Endothelial cell of umbilical vein (primary cell): Measurements from ENCODE around the gene PARVA. TPM values are rescaled to one million over a fixed set of nuclear protein-coding genes. Genes with fewer than 3 reads are reported as not detected.

Source experiments
- BruUV-seq: library from RNA; stranded (reverse); fragments of 400-500 nt; replicated peaks from 2 replicates; lab custom pipeline; 2021; lab: Mats Ljungman, UMichigan
- CTCF ChIA-PET: fragments of 300-600, 350-600 bp; sonication (Branson Sonifier 250); formaldehyde crosslinking; loops from one replicate; lab custom pipeline; 2021; ENCODE audit warnings: antibody characterized with exemption, inconsistent platforms; lab: Charles Lee
- POLR2A ChIA-PET: fragments of 300-600, 350-600 bp; sonication (Branson Sonifier 250); formaldehyde crosslinking; loops from one replicate; lab custom pipeline; 2021; ENCODE audit warnings: antibody characterized with exemption, inconsistent platforms; lab: Charles Lee
- DNase-seq: peaks from one replicate; pipeline ENCODE4 v3.0.0-alpha.2; 2011; ENCODE audit warnings: low read depth, low spot score
- FAIRE-seq: peaks from 2 replicates; lab custom pipeline; 2011; peaks lifted over from hg19 to GRCh38; lab: Jason Lieb, UNC
- H2AFZ ChIP-seq: 2 replicates; pipeline ENCODE4 v1.6.0; 2012; ENCODE audit warnings: low read depth, low read length, control low read depth, inconsistent platforms
- H3K27ac ChIP-seq: 2 replicates; pipeline ENCODE4 v1.5.1; 2011; ENCODE audit warnings: low read depth, mild to moderate bottlenecking, control low read depth, low read length, moderate library complexity; ENCODE audit not compliant: insufficient read depth
- H3K27me3 ChIP-seq, 2 experiments: 2 replicates each; pipeline versions ENCODE4 v1.6.0 to v1.6.1; 2011; ENCODE audit warnings: low read length in 2 of 2, mixed read lengths in 1 of 2; ENCODE audit not compliant: control insufficient read depth in 2 of 2, insufficient read depth in 2 of 2
- H3K36me3 ChIP-seq, 2 experiments: 2 replicates in 1 of 2; 3 replicates in 1 of 2; pipeline ENCODE4 v1.5.1; 2011; ENCODE audit warnings: low read length in 2 of 2, mild to moderate bottlenecking in 1 of 2, moderate library complexity in 1 of 2; ENCODE audit not compliant: control insufficient read depth in 2 of 2, insufficient read depth in 2 of 2; ENCODE audit errors: extremely low read depth in 1 of 2
- H3K4me1 ChIP-seq: 3 replicates; pipeline ENCODE4 v1.5.1; 2011; ENCODE audit warnings: mild to moderate bottlenecking, low read length; ENCODE audit not compliant: control insufficient read depth, insufficient read depth; ENCODE audit errors: extremely low read depth
- H3K4me2 ChIP-seq: 2 replicates; pipeline ENCODE4 v1.6.1; 2011; ENCODE audit warnings: low read length, control low read depth, mixed read lengths; ENCODE audit not compliant: insufficient read depth
- H3K4me3 ChIP-seq, 3 experiments: fragments of 200-600 bp in 1 of 3; sonication (generic), shearing (Covaris generic) in 1 of 3; replicated peaks in 1 of 3; 2 replicates each; pipeline ENCODE4 v1.5.1; 2011 to 2016; ENCODE audit warnings: control low read depth in 3 of 3, low read length in 3 of 3, mild to moderate bottlenecking in 2 of 3, inconsistent platforms in 1 of 3, low read depth in 1 of 3, moderate library complexity in 1 of 3; ENCODE audit not compliant: insufficient read depth in 1 of 3
- H3K79me2 ChIP-seq: 2 replicates; pipeline ENCODE4 v1.6.0; 2012; ENCODE audit warnings: low read length, inconsistent platforms; ENCODE audit not compliant: control insufficient read depth, insufficient read depth
- H3K9ac ChIP-seq: replicated peaks from 2 replicates; pipeline ENCODE3; 2011; ENCODE audit warnings: low read length, control low read depth; ENCODE audit not compliant: insufficient read depth; ENCODE audit errors: extremely low read depth
- H3K9me1 ChIP-seq: replicated peaks from 3 replicates; pipeline ENCODE4 v1.6.0; 2011; ENCODE audit warnings: mild to moderate bottlenecking, low read length; ENCODE audit not compliant: control insufficient read depth, insufficient read depth; ENCODE audit errors: extremely low read depth
- H3K9me3 ChIP-seq: replicated peaks from 2 replicates; pipeline ENCODE4 v1.5.1; 2012; ENCODE audit warnings: low read length, inconsistent platforms; ENCODE audit not compliant: control insufficient read depth, insufficient read depth
- H4K20me1 ChIP-seq: replicated peaks from 2 replicates; pipeline ENCODE3; 2011; ENCODE audit warnings: mild to moderate bottlenecking, low read length; ENCODE audit not compliant: control insufficient read depth, insufficient read depth; ENCODE audit errors: extremely low read depth
- FOS ChIP-seq: IDR thresholded peaks from 2 replicates; pipeline ENCODE4 v1.6.1; 2011; ENCODE audit warnings: mild to moderate bottlenecking, low read length, moderate library complexity, borderline replicate concordance; ENCODE audit not compliant: insufficient read depth
- GATA2 ChIP-seq: IDR thresholded peaks from 2 replicates; pipeline ENCODE4 v1.7.0; 2011; ENCODE audit warnings: low read depth, mild to moderate bottlenecking, moderate library complexity, mixed read lengths, low read length; ENCODE audit not compliant: insufficient read length, insufficient read depth
- JUN ChIP-seq: IDR thresholded peaks from 2 replicates; pipeline ENCODE4 v1.6.1; 2011; ENCODE audit warnings: borderline replicate concordance, low read depth; ENCODE audit not compliant: insufficient read length, insufficient read depth
- MYC ChIP-seq: IDR thresholded peaks from one replicate; pipeline ENCODE4 v1.6.1; 2011; ENCODE audit warnings: mild to moderate bottlenecking, low read depth, low read length
- POLR2A ChIP-seq: IDR thresholded peaks from 2 replicates; pipeline ENCODE4 v1.6.1; 2012; ENCODE audit warnings: low read depth, mild to moderate bottlenecking, control low read depth, low read length
- POLR2AphosphoS5 ChIP-seq: IDR thresholded peaks from 2 replicates; pipeline ENCODE4 v1.6.1; 2012; ENCODE audit warnings: low read depth, mild to moderate bottlenecking, control low read depth, low read length, moderate library complexity; ENCODE audit not compliant: insufficient read depth
- dilution Hi-C: fragments of 300-500 bp; cut with MboI; formaldehyde crosslinking; loops from one replicate; pipeline ENCODE4 v1.15.0; 2019; ENCODE audit warnings: low sequenced_read_pairs; ENCODE audit not compliant: extremely low pct_ligation_motif_present
- intact Hi-C: fragments of 100-400 bp; cut with micrococcal nuclease; formaldehyde crosslinking; loops from one replicate; pipeline ENCODE4 v1.10.0; 2022
- polyA plus RNA-seq, 4 experiments: library from polyadenylated mRNA; depleted of rRNA in 3 of 4; stranded (reverse) in 3 of 4; unstranded in 1 of 4; fragments of >200 nt; gene quantifications; 2 replicates each; pipeline versions ENCODE4 v1.2.1 to v1.2.3, GENCODE V29; 2011 to 2012; ENCODE audit warnings: missing spikeins in 1 of 4
- total RNA-seq: library from RNA; stranded (reverse); gene quantifications from 2 replicates; pipeline ENCODE4 v1.2.3, GENCODE V29; 2021
- TF ChIP-seq, protein P1 (sequence below), 2 donors: IDR thresholded peaks; 1 replicate in 1 of 2; 2 replicates in 1 of 2; pipeline ENCODE4 v1.5.1; 2011; ENCODE audit warnings: low read length in 2 of 2, mild to moderate bottlenecking in 2 of 2, moderate library complexity in 2 of 2, control low read depth in 1 of 2, inconsistent platforms in 1 of 2, low read depth in 1 of 2; ENCODE audit not compliant: insufficient read depth in 1 of 2; ENCODE audit errors: extremely low read depth in 1 of 2

Gene PARVA
- total and polyA plus RNA-seq, 2 donors (not counting 3 experiments of a cell fraction or from before 2014, with no cell fraction given) = 40.6 to 104 TPM

DNA sequence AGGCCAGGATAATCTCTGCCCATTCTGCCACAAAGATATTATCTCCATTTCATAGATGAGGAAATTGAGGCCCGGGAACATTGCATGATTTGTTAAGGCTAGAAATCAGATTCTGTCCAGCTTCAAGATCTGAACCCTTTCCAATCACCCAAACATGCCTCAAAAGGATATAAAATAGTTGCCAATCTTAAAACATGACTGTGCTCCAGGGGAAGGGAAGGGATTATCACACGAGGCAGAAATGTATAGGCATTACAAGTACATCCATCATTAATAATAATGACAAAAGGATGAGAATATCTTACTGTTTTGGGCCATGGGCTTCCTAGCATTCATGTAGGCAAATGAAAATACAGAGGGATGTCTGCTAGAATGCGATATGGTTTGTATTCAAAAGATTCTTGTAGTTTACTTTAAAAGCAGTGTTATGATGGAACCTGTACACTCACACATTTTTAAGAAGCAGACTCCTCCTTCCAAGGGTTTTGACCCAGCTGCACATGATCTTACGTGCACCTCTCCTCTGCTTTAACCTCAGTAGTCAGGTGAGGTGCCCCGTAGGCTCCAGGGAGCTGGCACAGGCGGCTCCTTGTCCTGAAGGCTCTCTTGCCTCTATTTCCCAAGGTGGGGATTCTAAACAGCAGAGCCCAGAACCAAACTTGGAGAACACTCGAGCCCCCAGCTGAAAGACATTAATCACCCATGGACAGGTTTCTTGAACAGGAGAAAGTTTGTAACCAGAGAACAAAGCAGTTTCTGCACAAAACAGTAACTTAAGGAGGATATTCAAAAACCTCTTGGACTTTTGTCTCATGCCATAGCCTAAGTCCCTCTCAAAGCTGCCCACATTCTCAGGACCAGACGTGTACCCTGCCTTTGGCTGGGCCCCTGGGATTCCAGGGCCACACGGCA lies 36.0 kb downstream of the PARVA start:
- H3K79me2 ChIP-seq = peaks cover 55% of the 10 kb centered on the region
- ChIA-PET CTCF (interaction anchor here (0.8 to 4.5 kb wide), 8 partner anchors 17 to 486 kb away, joined by 3 to 41 read pairs (median 4); no protein-coding TSS in a partner anchor), POLR2A (no interaction called here)
- H3K9ac ChIP-seq = no peak overlapping the region
- H4K20me1 ChIP-seq = peaks cover 10% of the 10 kb centered on the region
- H3K4me1 ChIP-seq = peaks cover 17% of the 10 kb centered on the region
- DNase-seq = no peak
- intact Hi-C loops (loop anchor here (5.0 kb wide), 3 partner anchors 184 to 414 kb away; partner anchors contain the start of gene TEAD1), dilution Hi-C loops (no loop called here)
- no peaks in the 10 kb centered on the region for H3K27me3 ChIP-seq
- no peak for FAIRE-seq
- no TSS peak for BruUV-seq
- no peaks in the 10 kb centered on the region for H3K36me3 ChIP-seq
- no peaks in the 10 kb centered on the region for H3K9me3 ChIP-seq
- no peaks in the 10 kb centered on the region for H3K9me1 ChIP-seq
- H3K4me3 ChIP-seq = no peak overlapping the region
- H2AFZ ChIP-seq = no peak overlapping the region
- TF ChIP-seq MYC (no peak), POLR2AphosphoS5 (no peak), FOS (no peak), JUN (no peak), GATA2 (no peak), POLR2A (no peak)
- TF ChIP-seq, protein P1, sequence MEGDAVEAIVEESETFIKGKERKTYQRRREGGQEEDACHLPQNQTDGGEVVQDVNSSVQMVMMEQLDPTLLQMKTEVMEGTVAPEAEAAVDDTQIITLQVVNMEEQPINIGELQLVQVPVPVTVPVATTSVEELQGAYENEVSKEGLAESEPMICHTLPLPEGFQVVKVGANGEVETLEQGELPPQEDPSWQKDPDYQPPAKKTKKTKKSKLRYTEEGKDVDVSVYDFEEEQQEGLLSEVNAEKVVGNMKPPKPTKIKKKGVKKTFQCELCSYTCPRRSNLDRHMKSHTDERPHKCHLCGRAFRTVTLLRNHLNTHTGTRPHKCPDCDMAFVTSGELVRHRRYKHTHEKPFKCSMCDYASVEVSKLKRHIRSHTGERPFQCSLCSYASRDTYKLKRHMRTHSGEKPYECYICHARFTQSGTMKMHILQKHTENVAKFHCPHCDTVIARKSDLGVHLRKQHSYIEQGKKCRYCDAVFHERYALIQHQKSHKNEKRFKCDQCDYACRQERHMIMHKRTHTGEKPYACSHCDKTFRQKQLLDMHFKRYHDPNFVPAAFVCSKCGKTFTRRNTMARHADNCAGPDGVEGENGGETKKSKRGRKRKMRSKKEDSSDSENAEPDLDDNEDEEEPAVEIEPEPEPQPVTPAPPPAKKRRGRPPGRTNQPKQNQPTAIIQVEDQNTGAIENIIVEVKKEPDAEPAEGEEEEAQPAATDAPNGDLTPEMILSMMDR (IDR thresholded peaks at IDR 0.05; ENCODE audit: extremely low read depth in 1 of 2, insufficient read depth in 1 of 2, low read depth in 1 of 2, low read length in 2 of 2) = no peak
- H3K4me2 ChIP-seq = no peak overlapping the region
- no peak overlapping the region for H3K27ac ChIP-seq
